Smooth muscle cell of the pulmonary artery (primary cell): ENCODE data around the gene ARPC5. TPM values are rescaled to one million over a fixed set of nuclear protein-coding genes. Genes with fewer than 3 reads are reported as not detected.

Experiments used
- total RNA-seq: library from RNA; depleted of rRNA; stranded (reverse); fragments of >200 nt; gene quantifications from 2 replicates; pipeline ENCODE4 v1.2.3, GENCODE V29; 2014

The ARPC5 gene
- total RNA-seq: 273 and 324 TPM in 2 replicates

GRCh38 chr1:183635606-183636333, at the start of gene ARPC5:
Gene ARPC5, minus strand, starts transcription at chr1:183635783. Its CDS starts 124 bp downstream, at chr1:183635659.

GRCh38 chr1:183652547-183653461, 17.2 kb upstream of the ARPC5 start, which contains the start of gene APOBEC4:
Gene APOBEC4, minus strand, starts transcription at chr1:183653316. Its CDS starts 4,535 bp downstream, at chr1:183648781.

GRCh38 chr1:183590244-183591191, 45.1 kb downstream of the ARPC5 start, which contains the start of gene NCF2:
Gene NCF2, minus strand, starts transcription at chr1:183590459. Its CDS starts 130 bp downstream, at chr1:183590329.

Other genes with a start within 250 kb of the ARPC5 start
- 0.33 and 2.3 TPM in 2 replicates for gene NMNAT2, start 217.4 kb downstream of the ARPC5 start, total RNA-seq
- gene SMG7, start 163.3 kb downstream of the ARPC5 start, total RNA-seq: 39.4 and 40.4 TPM in 2 replicates
- 0.39 and 0.89 TPM in 2 replicates for gene NCF2, start 45.3 kb downstream of the ARPC5 start, total RNA-seq
- not detected in 2 replicates for gene APOBEC4, start 17.5 kb upstream of the ARPC5 start, total RNA-seq
- 26.5 and 36.4 TPM in 2 replicates for gene RGL1, start 169.3 kb upstream of the ARPC5 start, total RNA-seq